AG10803 (cell line): ENCODE measurements around the gene CROCC.

Experiments used
- DNase-seq: peaks from one replicate; pipeline ENCODE4 v3.0.0; 2010; ENCODE audit warnings: low read depth
- H3K4me3 ChIP-seq: 2 replicates; pipeline ENCODE4 v1.5.1; 2011; ENCODE audit warnings: mild to moderate bottlenecking, low read length, control low read depth
- TF ChIP-seq, protein P1 (sequence below): conservative IDR thresholded peaks from 2 replicates; pipeline ENCODE4 v1.5.1; 2011; ENCODE audit warnings: mild to moderate bottlenecking, low read length, control low read depth, inconsistent platforms

Gene CROCC

DNA sequence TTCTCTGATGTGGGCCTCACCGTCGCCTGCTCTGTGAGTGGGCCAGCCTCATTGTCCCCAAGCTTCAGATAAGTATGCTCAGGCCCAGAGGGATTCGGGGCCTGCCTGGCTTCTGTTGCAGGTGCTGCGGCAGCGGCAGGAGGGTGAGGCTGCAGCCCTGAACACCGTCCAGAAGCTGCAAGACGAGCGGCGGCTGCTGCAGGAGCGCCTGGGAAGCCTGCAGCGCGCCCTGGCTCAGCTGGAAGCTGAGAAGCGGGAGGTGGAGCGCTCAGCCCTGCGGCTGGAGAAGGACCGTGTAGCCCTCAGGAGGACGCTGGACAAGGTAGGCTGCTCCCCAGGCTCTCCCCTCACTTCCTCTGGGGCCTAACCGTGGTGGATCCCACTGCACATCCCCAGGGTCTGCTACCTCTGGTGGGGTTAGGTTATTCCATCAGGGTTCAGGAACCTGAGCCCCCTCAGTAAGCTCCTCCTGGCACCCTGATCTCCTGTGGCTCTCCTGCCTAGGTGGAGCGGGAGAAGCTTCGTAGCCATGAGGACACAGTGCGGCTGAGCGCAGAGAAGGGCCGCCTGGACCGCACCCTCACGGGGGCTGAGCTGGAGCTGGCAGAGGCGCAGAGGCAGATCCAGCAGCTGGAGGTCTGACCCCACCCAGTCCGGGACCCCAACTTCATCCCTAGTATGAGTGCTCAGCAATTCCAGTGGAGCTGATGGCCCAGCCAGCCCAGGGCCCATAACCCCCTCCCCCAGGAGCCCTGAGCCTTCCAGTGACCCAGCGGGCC is 48.6 kb downstream of the CROCC start:
- H3K4me3 ChIP-seq = no peak overlapping the region
- TF ChIP-seq, protein P1, sequence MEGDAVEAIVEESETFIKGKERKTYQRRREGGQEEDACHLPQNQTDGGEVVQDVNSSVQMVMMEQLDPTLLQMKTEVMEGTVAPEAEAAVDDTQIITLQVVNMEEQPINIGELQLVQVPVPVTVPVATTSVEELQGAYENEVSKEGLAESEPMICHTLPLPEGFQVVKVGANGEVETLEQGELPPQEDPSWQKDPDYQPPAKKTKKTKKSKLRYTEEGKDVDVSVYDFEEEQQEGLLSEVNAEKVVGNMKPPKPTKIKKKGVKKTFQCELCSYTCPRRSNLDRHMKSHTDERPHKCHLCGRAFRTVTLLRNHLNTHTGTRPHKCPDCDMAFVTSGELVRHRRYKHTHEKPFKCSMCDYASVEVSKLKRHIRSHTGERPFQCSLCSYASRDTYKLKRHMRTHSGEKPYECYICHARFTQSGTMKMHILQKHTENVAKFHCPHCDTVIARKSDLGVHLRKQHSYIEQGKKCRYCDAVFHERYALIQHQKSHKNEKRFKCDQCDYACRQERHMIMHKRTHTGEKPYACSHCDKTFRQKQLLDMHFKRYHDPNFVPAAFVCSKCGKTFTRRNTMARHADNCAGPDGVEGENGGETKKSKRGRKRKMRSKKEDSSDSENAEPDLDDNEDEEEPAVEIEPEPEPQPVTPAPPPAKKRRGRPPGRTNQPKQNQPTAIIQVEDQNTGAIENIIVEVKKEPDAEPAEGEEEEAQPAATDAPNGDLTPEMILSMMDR = no peak
- DNase-seq = no peak

DNA sequence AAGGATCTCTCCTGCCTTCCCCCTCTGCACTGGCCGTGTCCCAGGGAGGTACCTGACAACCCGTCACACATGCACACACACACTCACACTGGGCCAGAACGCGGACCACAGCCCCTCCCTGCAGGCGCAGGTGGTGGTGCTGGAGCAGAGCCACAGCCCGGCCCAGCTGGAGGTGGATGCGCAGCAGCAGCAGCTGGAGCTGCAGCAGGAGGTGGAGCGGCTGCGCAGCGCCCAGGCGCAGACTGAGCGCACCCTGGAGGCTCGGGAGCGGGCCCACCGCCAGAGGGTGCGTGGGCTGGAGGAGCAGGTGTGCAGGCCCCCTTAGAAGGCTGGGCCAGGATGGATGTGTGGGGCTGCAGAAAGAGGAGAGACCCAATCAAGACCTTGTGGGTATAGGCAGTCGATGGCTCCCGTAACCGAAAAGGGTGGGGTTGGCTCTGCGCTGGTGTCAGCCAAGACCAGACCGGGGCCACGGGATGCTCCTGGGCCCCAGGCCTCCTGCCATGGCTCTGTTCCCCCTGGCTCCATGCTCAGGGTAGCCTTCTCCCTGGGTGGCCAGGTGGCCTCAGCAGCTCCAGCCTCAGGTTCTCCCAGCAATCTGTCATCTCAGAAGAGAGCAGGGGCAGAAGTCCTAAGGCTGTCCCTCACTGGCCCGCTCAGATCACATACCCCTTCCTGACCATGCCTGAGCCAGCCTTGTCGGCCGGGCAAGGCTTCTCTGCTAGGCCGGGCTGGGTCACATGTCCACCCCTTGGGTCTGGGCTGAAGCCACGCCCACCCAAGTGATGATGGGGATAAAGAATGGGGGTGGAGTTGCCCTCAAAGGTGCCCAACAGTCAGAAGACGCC is 49.8 kb downstream of the CROCC start:
- TF ChIP-seq, protein P1 = no peak
- DNase-seq = no peak
- no peak overlapping the region for H3K4me3 ChIP-seq

DNA sequence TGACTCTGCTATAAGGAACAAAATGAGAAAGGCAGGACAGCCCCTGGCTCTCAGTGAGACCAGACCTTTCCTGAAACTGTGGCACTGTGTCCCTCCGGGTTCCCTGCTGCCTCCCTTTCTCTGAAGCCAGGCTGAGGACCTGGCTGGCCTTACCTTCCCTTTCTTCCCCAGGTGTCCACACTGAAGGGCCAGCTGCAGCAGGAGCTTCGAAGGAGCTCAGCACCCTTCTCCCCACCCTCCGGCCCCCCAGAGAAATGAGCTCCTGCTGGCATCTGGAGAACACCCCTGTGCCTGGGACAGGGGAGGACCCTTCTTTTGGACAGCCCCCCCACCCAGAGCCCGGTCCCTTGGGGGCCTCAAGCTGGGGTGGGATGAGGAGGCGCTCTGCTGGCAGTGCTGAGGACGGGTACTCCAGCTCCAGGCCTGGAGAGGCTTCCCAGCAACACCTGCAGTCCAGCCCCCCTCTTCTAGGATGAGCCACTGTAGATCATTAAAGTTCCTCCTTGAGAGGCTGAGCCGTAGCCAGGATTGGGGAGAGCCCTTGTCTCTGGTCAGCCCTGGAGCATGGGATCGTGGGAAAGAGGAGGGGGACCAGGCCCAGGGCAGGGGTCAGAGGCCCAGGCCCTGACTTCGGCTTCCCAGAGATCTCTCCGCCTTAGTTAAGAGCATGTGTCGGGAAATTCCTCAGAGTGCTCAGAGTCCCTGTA is 50.6 kb downstream of the CROCC start:
- no peak overlapping the region for H3K4me3 ChIP-seq
- DNase-seq = no peak
- TF ChIP-seq, protein P1 = no peak

DNA sequence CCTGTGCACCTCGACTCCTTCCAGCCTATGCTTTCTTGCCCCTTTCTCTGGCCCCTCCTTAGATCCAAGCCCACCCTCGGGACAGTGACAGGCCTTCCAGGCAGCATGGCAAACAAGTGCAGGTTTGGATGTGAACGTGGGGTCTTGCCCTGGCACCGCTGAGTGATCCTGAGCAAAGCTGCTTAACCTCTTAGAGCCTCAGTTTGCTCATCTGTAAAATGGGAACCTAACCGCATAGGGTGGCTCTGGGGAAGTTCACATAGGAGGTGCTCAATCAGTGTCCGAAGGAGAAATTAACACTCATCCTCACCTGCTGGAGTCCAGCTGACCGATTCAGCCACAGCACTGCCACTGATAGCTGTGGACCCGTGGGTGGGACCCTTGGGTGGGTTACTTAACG is 51.5 kb downstream of the CROCC start:
- no peak overlapping the region for H3K4me3 ChIP-seq
- TF ChIP-seq, protein P1 = no peak
- DNase-seq = no peak

DNA sequence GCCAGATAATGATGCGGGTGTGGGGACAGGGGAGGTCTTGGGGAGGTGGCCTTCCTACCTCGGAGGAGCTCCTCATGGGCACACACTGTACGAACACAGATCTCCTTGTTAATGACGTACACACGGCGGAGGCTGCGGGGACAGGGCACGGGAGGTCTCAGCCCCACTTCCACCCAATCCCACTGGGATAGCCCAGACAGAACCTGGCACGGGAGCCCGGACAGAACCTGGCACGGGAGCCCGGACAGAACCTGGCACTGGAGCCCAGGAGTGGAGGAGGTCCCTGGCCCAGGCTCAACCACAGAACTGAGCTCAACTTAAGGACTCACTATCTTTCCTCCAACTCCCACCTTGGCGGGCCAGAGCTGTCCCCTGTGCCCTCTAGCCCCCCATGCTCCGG is 53.5 kb downstream of the CROCC start:
- TF ChIP-seq, protein P1 = no peak
- no peak for DNase-seq
- no peak overlapping the region for H3K4me3 ChIP-seq

DNA sequence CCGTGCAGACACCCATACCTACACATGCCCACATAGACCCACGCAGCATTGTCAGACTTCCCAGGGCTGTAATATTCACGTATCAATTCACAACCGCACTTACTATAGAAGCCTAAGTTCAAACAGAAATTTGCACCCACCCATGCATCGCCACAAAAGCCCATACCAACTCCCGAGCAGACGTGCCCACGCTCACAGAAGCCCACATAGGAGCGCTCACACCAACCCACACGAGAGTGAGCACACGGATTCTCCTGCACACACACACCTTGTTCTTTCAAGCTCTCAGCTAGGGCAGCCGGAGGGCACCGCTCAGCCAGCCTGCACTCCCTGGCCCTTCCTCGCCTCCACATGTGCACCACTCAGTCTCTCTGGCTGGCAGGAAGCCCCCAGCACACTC is 54.1 kb downstream of the CROCC start:
- TF ChIP-seq, protein P1 = no peak
- no peak for DNase-seq
- no peak overlapping the region for H3K4me3 ChIP-seq
